Measurements from ENCODE around the gene MYEF2. TPM values are rescaled to one million over a fixed set of nuclear protein-coding genes. Genes with fewer than 3 reads are reported as not detected.

Gene MYEF2
- total RNA-seq, 1 donor from 2014 or later: 22.6 TPM

- no peaks in the 10 kb centered on the region for H3K4me1 Mint-ChIP-seq (ENCODE audit: low read depth, unreplicated experiment)
- no peaks in the 10 kb centered on the region for H3K9me3 Mint-ChIP-seq (ENCODE audit: unreplicated experiment)
- Histone ChIP-seq H2AFZ (ENCODE audit: low read depth, low read length) (no peak overlapping the region), H3K27me3 (ENCODE audit: insufficient read depth, low read length) (no peaks in the 10 kb centered on the region), H3K9ac (ENCODE audit: low read length) (no peak overlapping the region), H3K4me3 (ENCODE audit: insufficient read depth, low read depth, low read length) (no peak overlapping the region), H3K4me2 (ENCODE audit: low read length) (no peak overlapping the region), H4K20me1 (ENCODE audit: insufficient read depth, low read length) (no peaks in the 10 kb centered on the region), H3K79me2 (ENCODE audit: insufficient read depth, low read length) (no peaks in the 10 kb centered on the region), H3K4me1 (ENCODE audit: insufficient read depth, low read length) (no peaks in the 10 kb centered on the region), H3K36me3 (ENCODE audit: insufficient read depth, low read length) (no peaks in the 10 kb centered on the region), H3K9me3 (ENCODE audit: insufficient read depth, low read depth, low read length) (no peaks in the 10 kb centered on the region), H3K27ac (ENCODE audit: low read depth, low read length) (no peak overlapping the region)
- no peak overlapping the region for H3K4me3 Mint-ChIP-seq (ENCODE audit: unreplicated experiment)
- H3K27ac Mint-ChIP-seq (ENCODE audit: unreplicated experiment): no peak overlapping the region
- H3K36me3 Mint-ChIP-seq (ENCODE audit: low read depth, unreplicated experiment): no peaks in the 10 kb centered on the region
- FAIRE-seq: no peak
- H3K27me3 Mint-ChIP-seq (ENCODE audit: low read depth, unreplicated experiment): peaks cover 4% of the 10 kb centered on the region
- no peak for TF ChIP-seq CTCF (IDR thresholded peaks at IDR 0.05; ENCODE audit: insufficient read depth, low read depth, low read length)
- TF ChIP-seq EZH2 (IDR thresholded peaks at IDR 0.05; ENCODE audit: insufficient read depth, low read length): no peak
- no peak for DNase-seq (ENCODE audit: low read depth)
Measured at GRCh38 chr15:48221885-48222284, 43.8 kb upstream of the MYEF2 start.

GRCh38 chr15:48221261-48221660, 43.2 kb upstream of the MYEF2 start:
- H3K36me3 Mint-ChIP-seq (ENCODE audit: low read depth, unreplicated experiment): no peaks in the 10 kb centered on the region
- no peaks in the 10 kb centered on the region for H3K4me1 ChIP-seq (ENCODE audit: insufficient read depth, low read length)
- H3K36me3 ChIP-seq (ENCODE audit: insufficient read depth, low read length): no peaks in the 10 kb centered on the region
- no peak overlapping the region for H3K9ac ChIP-seq (ENCODE audit: low read length)
- no peak overlapping the region for H3K4me2 ChIP-seq (ENCODE audit: low read length)
- DNase-seq (ENCODE audit: low read depth) (no peak), FAIRE-seq (no peak)
- TF ChIP-seq EZH2 (IDR thresholded peaks at IDR 0.05; ENCODE audit: insufficient read depth, low read length) (no peak), CTCF (IDR thresholded peaks at IDR 0.05; ENCODE audit: insufficient read depth, low read depth, low read length) (no peak)
- no peaks in the 10 kb centered on the region for H3K9me3 ChIP-seq (ENCODE audit: insufficient read depth, low read depth, low read length)
- no peaks in the 10 kb centered on the region for H3K27me3 ChIP-seq (ENCODE audit: insufficient read depth, low read length)
- no peaks in the 10 kb centered on the region for H3K9me3 Mint-ChIP-seq (ENCODE audit: unreplicated experiment)
- H4K20me1 ChIP-seq (ENCODE audit: insufficient read depth, low read length): no peaks in the 10 kb centered on the region
- H2AFZ ChIP-seq (ENCODE audit: low read depth, low read length): no peak overlapping the region
- no peaks in the 10 kb centered on the region for H3K4me1 Mint-ChIP-seq (ENCODE audit: low read depth, unreplicated experiment)
- H3K4me3 ChIP-seq (ENCODE audit: insufficient read depth, low read depth, low read length): no peak overlapping the region
- no peak overlapping the region for H3K27ac ChIP-seq (ENCODE audit: low read depth, low read length)
- no peak overlapping the region for H3K4me3 Mint-ChIP-seq (ENCODE audit: unreplicated experiment)
- H3K27me3 Mint-ChIP-seq (ENCODE audit: low read depth, unreplicated experiment): peaks cover 4% of the 10 kb centered on the region
- H3K27ac Mint-ChIP-seq (ENCODE audit: unreplicated experiment): no peak overlapping the region
- H3K79me2 ChIP-seq (ENCODE audit: insufficient read depth, low read length): no peaks in the 10 kb centered on the region

- Histone ChIP-seq H3K4me2 (ENCODE audit: low read length) (no peak within 1 kb of the TSS), H3K9me3 (ENCODE audit: insufficient read depth, low read depth, low read length) (no peaks in the 10 kb centered on the region), H3K4me1 (ENCODE audit: insufficient read depth, low read length) (no peaks in the 10 kb centered on the region), H3K36me3 (ENCODE audit: insufficient read depth, low read length) (no peaks in the 10 kb centered on the region), H3K4me3 (ENCODE audit: insufficient read depth, low read depth, low read length) (no peak within 1 kb of the TSS), H3K27ac (ENCODE audit: low read depth, low read length) (no peak within 1 kb of the TSS), H3K9ac (ENCODE audit: low read length) (no peak within 1 kb of the TSS), H4K20me1 (ENCODE audit: insufficient read depth, low read length) (no peaks in the 10 kb centered on the region), H2AFZ (ENCODE audit: low read depth, low read length) (no peak within 1 kb of the TSS), H3K27me3 (ENCODE audit: insufficient read depth, low read length) (peaks cover 2% of the 10 kb centered on the region), H3K79me2 (ENCODE audit: insufficient read depth, low read length) (no peaks in the 10 kb centered on the region)
- H3K4me3 Mint-ChIP-seq (ENCODE audit: unreplicated experiment): no peak within 1 kb of the TSS
- H3K9me3 Mint-ChIP-seq (ENCODE audit: unreplicated experiment): no peaks in the 10 kb centered on the region
- FAIRE-seq (no peak), DNase-seq (ENCODE audit: low read depth) (no peak)
- H3K4me1 Mint-ChIP-seq (ENCODE audit: low read depth, unreplicated experiment): no peaks in the 10 kb centered on the region
- TF ChIP-seq CTCF (IDR thresholded peaks at IDR 0.05; ENCODE audit: insufficient read depth, low read depth, low read length) (no peak), EZH2 (IDR thresholded peaks at IDR 0.05; ENCODE audit: insufficient read depth, low read length) (no peak)
- peaks cover 2% of the 10 kb centered on the region for H3K27me3 Mint-ChIP-seq (ENCODE audit: low read depth, unreplicated experiment)
- H3K27ac Mint-ChIP-seq (ENCODE audit: unreplicated experiment): no peak within 1 kb of the TSS
- no peaks in the 10 kb centered on the region for H3K36me3 Mint-ChIP-seq (ENCODE audit: low read depth, unreplicated experiment)
Measured at GRCh38 chr15:48205981-48206380, 27.9 kb upstream of the MYEF2 start, which contains the start of gene SLC12A1. TSS of gene SLC12A1 (plus strand) at chr15:48206302. CDS start at chr15:48207720, 1,418 bp downstream.

Data from astrocyte (in vitro differentiated cells and primary cell).